PC-9 (cell line): ENCODE measurements around the gene ARID4B.

ENCODE experiments used
- EZH2 ChIP-seq: fragments of 200-600 bp; sonication (generic); IDR thresholded peaks from 2 replicates; pipeline ENCODE4 v1.8.0; 2017; ENCODE audit warnings: antibody characterized with exemption, low read depth
- TF ChIP-seq, protein P1 (sequence below): fragments of 200-600 bp; sonication (generic); conservative IDR thresholded peaks from 2 replicates; pipeline ENCODE4 v1.6.1; 2017; ENCODE audit warnings: mixed run types, antibody characterized with exemption, mild to moderate bottlenecking, moderate library complexity

DNA sequence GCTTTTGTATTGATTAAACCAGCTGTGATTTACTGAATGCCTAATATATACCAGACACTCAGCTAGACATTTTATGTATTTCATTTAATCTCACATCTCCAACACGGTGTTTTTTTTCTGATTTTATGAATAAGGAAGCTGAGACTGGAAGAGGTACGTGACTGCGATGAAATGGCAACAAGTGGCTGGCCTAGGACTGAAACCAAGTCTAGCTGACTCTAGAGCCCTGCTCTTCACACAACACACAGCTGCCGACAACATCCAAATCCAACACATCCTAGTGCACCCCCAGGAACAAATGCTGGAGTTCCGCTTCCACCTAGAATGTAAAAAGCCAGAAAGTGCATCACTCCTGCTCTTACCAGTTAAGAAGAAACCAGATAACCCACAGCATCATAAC, 188.7 kb downstream of the ARID4B start:
- TF ChIP-seq, protein P1, sequence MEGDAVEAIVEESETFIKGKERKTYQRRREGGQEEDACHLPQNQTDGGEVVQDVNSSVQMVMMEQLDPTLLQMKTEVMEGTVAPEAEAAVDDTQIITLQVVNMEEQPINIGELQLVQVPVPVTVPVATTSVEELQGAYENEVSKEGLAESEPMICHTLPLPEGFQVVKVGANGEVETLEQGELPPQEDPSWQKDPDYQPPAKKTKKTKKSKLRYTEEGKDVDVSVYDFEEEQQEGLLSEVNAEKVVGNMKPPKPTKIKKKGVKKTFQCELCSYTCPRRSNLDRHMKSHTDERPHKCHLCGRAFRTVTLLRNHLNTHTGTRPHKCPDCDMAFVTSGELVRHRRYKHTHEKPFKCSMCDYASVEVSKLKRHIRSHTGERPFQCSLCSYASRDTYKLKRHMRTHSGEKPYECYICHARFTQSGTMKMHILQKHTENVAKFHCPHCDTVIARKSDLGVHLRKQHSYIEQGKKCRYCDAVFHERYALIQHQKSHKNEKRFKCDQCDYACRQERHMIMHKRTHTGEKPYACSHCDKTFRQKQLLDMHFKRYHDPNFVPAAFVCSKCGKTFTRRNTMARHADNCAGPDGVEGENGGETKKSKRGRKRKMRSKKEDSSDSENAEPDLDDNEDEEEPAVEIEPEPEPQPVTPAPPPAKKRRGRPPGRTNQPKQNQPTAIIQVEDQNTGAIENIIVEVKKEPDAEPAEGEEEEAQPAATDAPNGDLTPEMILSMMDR = no peak
- no peak for TF ChIP-seq EZH2
